GM12874 (cell line): ENCODE measurements around the gene NKX2-1.

Experiments
- CTCF ChIP-seq: IDR thresholded peaks from 2 replicates; pipeline ENCODE4 v1.5.1; 2011; ENCODE audit warnings: low read depth, mild to moderate bottlenecking, control low read depth, low read length, moderate library complexity; ENCODE audit not compliant: insufficient read depth

The NKX2-1 gene

GRCh38 chr14:36529062-36529461, 9.0 kb upstream of the NKX2-1 start:
- no peak for TF ChIP-seq CTCF

- TF ChIP-seq CTCF = no peak
These were observed 5.7 kb upstream of the NKX2-1 start for GRCh38 chr14:36525746-36526099.

- peak; percentile 47 for TF ChIP-seq CTCF
These were observed 5.1 kb upstream of the NKX2-1 start for GRCh38 chr14:36524874-36525745.

GRCh38 chr14:36524220-36524837, 4.3 kb upstream of the NKX2-1 start:
- TF ChIP-seq CTCF = no peak

- no peak for TF ChIP-seq CTCF
These were observed 3.1 kb upstream of the NKX2-1 start for GRCh38 chr14:36522972-36523715.

GRCh38 chr14:36522347-36522971, 2.4 kb upstream of the NKX2-1 start:
- no peak for TF ChIP-seq CTCF

GRCh38 chr14:36521598-36522345, 1.7 kb upstream of the NKX2-1 start:
- no peak for TF ChIP-seq CTCF
